Measurements from ENCODE around the gene GOLGB1. TPM values are rescaled to one million over a fixed set of nuclear protein-coding genes. Genes with fewer than 3 reads are reported as not detected.

The GOLGB1 gene
- total RNA-seq, 3 donors from 2014 or later: 65.1 to 86.9 (median 71.6) TPM

- TF ChIP-seq, protein P1, sequence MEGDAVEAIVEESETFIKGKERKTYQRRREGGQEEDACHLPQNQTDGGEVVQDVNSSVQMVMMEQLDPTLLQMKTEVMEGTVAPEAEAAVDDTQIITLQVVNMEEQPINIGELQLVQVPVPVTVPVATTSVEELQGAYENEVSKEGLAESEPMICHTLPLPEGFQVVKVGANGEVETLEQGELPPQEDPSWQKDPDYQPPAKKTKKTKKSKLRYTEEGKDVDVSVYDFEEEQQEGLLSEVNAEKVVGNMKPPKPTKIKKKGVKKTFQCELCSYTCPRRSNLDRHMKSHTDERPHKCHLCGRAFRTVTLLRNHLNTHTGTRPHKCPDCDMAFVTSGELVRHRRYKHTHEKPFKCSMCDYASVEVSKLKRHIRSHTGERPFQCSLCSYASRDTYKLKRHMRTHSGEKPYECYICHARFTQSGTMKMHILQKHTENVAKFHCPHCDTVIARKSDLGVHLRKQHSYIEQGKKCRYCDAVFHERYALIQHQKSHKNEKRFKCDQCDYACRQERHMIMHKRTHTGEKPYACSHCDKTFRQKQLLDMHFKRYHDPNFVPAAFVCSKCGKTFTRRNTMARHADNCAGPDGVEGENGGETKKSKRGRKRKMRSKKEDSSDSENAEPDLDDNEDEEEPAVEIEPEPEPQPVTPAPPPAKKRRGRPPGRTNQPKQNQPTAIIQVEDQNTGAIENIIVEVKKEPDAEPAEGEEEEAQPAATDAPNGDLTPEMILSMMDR (IDR thresholded peaks at IDR 0.05): no peak
- H3K4me3 ChIP-seq: no peak overlapping the region
- H3K9me3 ChIP-seq: no peaks in the 10 kb centered on the region
- no peaks in the 10 kb centered on the region for H3K4me1 ChIP-seq (ENCODE audit: low read depth)
- no peaks in the 10 kb centered on the region for H3K36me3 ChIP-seq (ENCODE audit: low read depth)
- intact Hi-C loops (cut with DNase I, micrococcal nuclease): no loop called here
- ATAC-seq (no peak), DNase-seq (no peak)
Observed at GRCh38 chr3:121757812-121758545, 8.4 kb upstream of the GOLGB1 start.

DNA sequence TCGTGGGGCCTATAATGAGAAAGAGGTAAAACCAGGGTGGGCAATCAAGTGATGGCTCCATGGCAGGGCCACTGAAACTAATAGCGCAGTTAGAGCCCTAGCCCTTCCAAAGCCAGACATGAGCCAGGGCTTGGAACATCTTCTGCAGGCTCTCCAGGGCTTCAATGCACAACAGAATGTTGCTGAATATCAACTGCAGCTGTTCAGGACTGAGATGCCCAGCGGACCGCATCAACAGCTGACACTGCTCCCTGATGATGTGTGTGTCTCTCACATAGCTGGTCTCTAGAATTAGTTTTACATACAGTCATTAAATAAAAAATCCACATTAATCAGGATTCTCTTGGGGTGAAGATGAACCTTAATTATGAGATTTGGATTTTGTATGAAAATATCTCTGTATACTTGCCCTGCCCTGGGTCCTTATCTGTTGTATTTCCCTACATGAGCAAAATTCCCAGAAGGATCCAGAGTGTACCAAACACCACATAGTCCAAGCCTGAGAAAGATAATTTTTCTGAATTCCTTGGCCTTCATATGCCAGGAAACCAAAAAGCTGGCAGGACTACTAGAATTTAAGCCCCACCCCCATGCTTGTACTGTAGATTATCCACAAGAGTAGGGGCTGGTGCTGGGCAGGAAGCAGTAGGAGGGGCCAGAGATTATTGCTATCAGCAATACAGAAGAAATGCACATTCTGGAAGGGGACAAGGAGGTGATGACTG lies 7.7 kb upstream of the GOLGB1 start:
- H3K9me3 ChIP-seq: no peaks in the 10 kb centered on the region
- no peaks in the 10 kb centered on the region for H3K4me1 ChIP-seq (ENCODE audit: low read depth)
- DNase-seq (no peak), ATAC-seq (no peak)
- intact Hi-C loops (cut with DNase I, micrococcal nuclease): no loop called here
- TF ChIP-seq, protein P1 (IDR thresholded peaks at IDR 0.05): no peak
- H3K36me3 ChIP-seq (ENCODE audit: low read depth): no peaks in the 10 kb centered on the region
- H3K4me3 ChIP-seq: no peak overlapping the region

GRCh38 chr3:121752772-121753171 lies 3.2 kb upstream of the GOLGB1 start:
- intact Hi-C loops (cut with DNase I, micrococcal nuclease): no loop called here
- Histone ChIP-seq H3K36me3 (ENCODE audit: low read depth) (no peaks in the 10 kb centered on the region), H3K4me3 (no peak overlapping the region), H3K4me1 (ENCODE audit: low read depth) (peaks cover 6% of the 10 kb centered on the region), H3K9me3 (no peaks in the 10 kb centered on the region)
- no peak for ATAC-seq
- TF ChIP-seq, protein P1 (IDR thresholded peaks at IDR 0.05): no peak
- no peak for DNase-seq

GRCh38 chr3:121752261-121752660 lies 2.7 kb upstream of the GOLGB1 start:
- intact Hi-C loops (cut with DNase I, micrococcal nuclease): no loop called here
- TF ChIP-seq, protein P1 (IDR thresholded peaks at IDR 0.05): no peak
- Histone ChIP-seq H3K9me3 (no peaks in the 10 kb centered on the region), H3K36me3 (ENCODE audit: low read depth) (no peaks in the 10 kb centered on the region), H3K4me1 (ENCODE audit: low read depth) (peaks cover 11% of the 10 kb centered on the region), H3K4me3 (no peak overlapping the region)
- ATAC-seq (no peak), DNase-seq (no peak)

- peaks cover 21% of the 10 kb centered on the region for H3K4me1 ChIP-seq (ENCODE audit: low read depth)
- intact Hi-C loops (cut with DNase I, micrococcal nuclease): no loop called here
- H3K4me3 ChIP-seq: peak overlapping the region; percentile 62
- no peaks in the 10 kb centered on the region for H3K9me3 ChIP-seq
- TF ChIP-seq, protein P1 (IDR thresholded peaks at IDR 0.05): no peak
- DNase-seq (no peak), ATAC-seq (no peak)
- no peaks in the 10 kb centered on the region for H3K36me3 ChIP-seq (ENCODE audit: low read depth)
Observed at GRCh38 chr3:121750087-121750415, 510 bp upstream of the GOLGB1 start.
